ENCODE data around the gene PHLDB3. TPM values are rescaled to one million over a fixed set of nuclear protein-coding genes. Genes with fewer than 3 reads are reported as not detected.

Gene PHLDB3
- total RNA-seq, 2 experiments from 2014 or later, result 13.5 to 15.2 TPM

- Mint-ChIP-seq H3K36me3 (peaks cover 12% of the 10 kb centered on the region), H3K27me3 (no peaks in the 10 kb centered on the region), H3K4me1 (ENCODE audit: low read depth) (no peaks in the 10 kb centered on the region), H3K4me3 (no peak overlapping the region), H3K9me3 (no peaks in the 10 kb centered on the region), H3K27ac (no peak overlapping the region)
- POLR2A ChIA-PET, result interaction anchor here (0.7 to 0.8 kb wide), 2 partner anchors 9 to 31 kb away, joined by 3 read pairs; partner anchors contain the start of gene PHLDB3
- CTCF ChIA-PET, result interaction anchor here (1.5 kb wide), 1 partner anchor 24 kb away, joined by 4 read pairs; no protein-coding TSS in a partner anchor
- intact Hi-C loops (cut with micrococcal nuclease), result no loop called here
- no peak for DNase-seq
Observed at GRCh38 chr19:43495082-43495481, 9.5 kb downstream of the PHLDB3 start.

GRCh38 chr19:43490759-43491158, 13.8 kb downstream of the PHLDB3 start:
- H3K9me3 Mint-ChIP-seq, result no peaks in the 10 kb centered on the region
- H3K4me3 Mint-ChIP-seq, result no peak overlapping the region

GRCh38 chr19:43489979-43490599, 14.5 kb downstream of the PHLDB3 start:
- Mint-ChIP-seq H3K36me3 (peaks cover 3% of the 10 kb centered on the region), H3K9me3 (no peaks in the 10 kb centered on the region), H3K27me3 (no peaks in the 10 kb centered on the region), H3K27ac (no peak overlapping the region), H3K4me3 (no peak overlapping the region), H3K4me1 (ENCODE audit: low read depth) (peaks cover 3% of the 10 kb centered on the region)
- ChIA-PET CTCF (interaction anchor here (1.2 to 1.4 kb wide), 2 partner anchors 30 to 43 kb away, joined by 3 read pairs; no protein-coding TSS in a partner anchor), POLR2A (interaction anchor here (1.0 kb wide), 1 partner anchor 10 kb away, joined by 3 read pairs; no protein-coding TSS in a partner anchor)
- intact Hi-C loops (cut with micrococcal nuclease), result no loop called here
- no peak for DNase-seq

More at GRCh38 chr19:43490759-43491158, 13.8 kb downstream of the PHLDB3 start:
- Mint-ChIP-seq H3K27ac (no peak overlapping the region), H3K27me3 (no peaks in the 10 kb centered on the region), H3K4me1 (ENCODE audit: low read depth) (peaks cover 3% of the 10 kb centered on the region), H3K36me3 (peaks cover 4% of the 10 kb centered on the region)
- intact Hi-C loops (cut with micrococcal nuclease), result no loop called here
- ChIA-PET CTCF (interaction anchor here (1.2 to 1.4 kb wide), 2 partner anchors 29 to 44 kb away, joined by 3 read pairs; no protein-coding TSS in a partner anchor), POLR2A (interaction anchor here (1.0 kb wide), 1 partner anchor 10 kb away, joined by 3 read pairs; no protein-coding TSS in a partner anchor)
- DNase-seq, result no peak

GRCh38 chr19:43489310-43489709, 15.2 kb downstream of the PHLDB3 start:
- intact Hi-C loops (cut with micrococcal nuclease), result no loop called here
- CTCF ChIA-PET, result no interaction called here
- H3K9me3 Mint-ChIP-seq, result no peaks in the 10 kb centered on the region
- POLR2A ChIA-PET, result no interaction called here
- H3K4me3 Mint-ChIP-seq, result no peak overlapping the region
- DNase-seq, result no peak
- H3K36me3 Mint-ChIP-seq, result no peaks in the 10 kb centered on the region
- H3K27me3 Mint-ChIP-seq, result no peaks in the 10 kb centered on the region
- H3K27ac Mint-ChIP-seq, result no peak overlapping the region
- peaks cover 3% of the 10 kb centered on the region for H3K4me1 Mint-ChIP-seq (ENCODE audit: low read depth)

GRCh38 chr19:43488179-43488578, 16.4 kb downstream of the PHLDB3 start:
- no peak overlapping the region for H3K27ac Mint-ChIP-seq
- DNase-seq, result no peak
- intact Hi-C loops (cut with micrococcal nuclease), result no loop called here
- CTCF ChIA-PET, result no interaction called here
- H3K4me3 Mint-ChIP-seq, result no peak overlapping the region
- no peaks in the 10 kb centered on the region for H3K27me3 Mint-ChIP-seq
- no peaks in the 10 kb centered on the region for H3K36me3 Mint-ChIP-seq
- no peaks in the 10 kb centered on the region for H3K9me3 Mint-ChIP-seq
- POLR2A ChIA-PET, result no interaction called here
- peaks cover 3% of the 10 kb centered on the region for H3K4me1 Mint-ChIP-seq (ENCODE audit: low read depth)

- no peak for DNase-seq
- Mint-ChIP-seq H3K27ac (no peak overlapping the region), H3K36me3 (no peaks in the 10 kb centered on the region), H3K4me3 (no peak overlapping the region), H3K9me3 (no peaks in the 10 kb centered on the region), H3K4me1 (ENCODE audit: low read depth) (peaks cover 3% of the 10 kb centered on the region), H3K27me3 (no peaks in the 10 kb centered on the region)
- ChIA-PET POLR2A (no interaction called here), CTCF (no interaction called here)
- intact Hi-C loops (cut with micrococcal nuclease), result no loop called here
Observed at GRCh38 chr19:43486412-43486811, 18.1 kb downstream of the PHLDB3 start.

GRCh38 chr19:43485951-43486350, 18.6 kb downstream of the PHLDB3 start:
- no peak overlapping the region for H3K4me3 Mint-ChIP-seq
- no peaks in the 10 kb centered on the region for H3K27me3 Mint-ChIP-seq
- no peak overlapping the region for H3K27ac Mint-ChIP-seq
- peaks cover 3% of the 10 kb centered on the region for H3K4me1 Mint-ChIP-seq (ENCODE audit: low read depth)
- ChIA-PET POLR2A (no interaction called here), CTCF (no interaction called here)
- H3K9me3 Mint-ChIP-seq, result no peaks in the 10 kb centered on the region
- intact Hi-C loops (cut with micrococcal nuclease), result no loop called here
- H3K36me3 Mint-ChIP-seq, result no peaks in the 10 kb centered on the region
- no peak for DNase-seq

GRCh38 chr19:43483281-43483680, 21.3 kb downstream of the PHLDB3 start:
- intact Hi-C loops (cut with micrococcal nuclease), result no loop called here
- Mint-ChIP-seq H3K9me3 (no peaks in the 10 kb centered on the region), H3K36me3 (peaks cover 1% of the 10 kb centered on the region), H3K27me3 (no peaks in the 10 kb centered on the region), H3K4me1 (ENCODE audit: low read depth) (no peaks in the 10 kb centered on the region), H3K4me3 (no peak overlapping the region), H3K27ac (no peak overlapping the region)
- POLR2A ChIA-PET, result no interaction called here
- CTCF ChIA-PET, result interaction anchor here (1.4 kb wide), 2 partner anchors 8 to 36 kb away, joined by 4 to 6 read pairs; no protein-coding TSS in a partner anchor
- no peak for DNase-seq

GRCh38 chr19:43482193-43482592, 22.4 kb downstream of the PHLDB3 start:
- H3K9me3 Mint-ChIP-seq, result no peaks in the 10 kb centered on the region
- no peak overlapping the region for H3K4me3 Mint-ChIP-seq
- POLR2A ChIA-PET, result no interaction called here
- H3K4me1 Mint-ChIP-seq (ENCODE audit: low read depth), result no peaks in the 10 kb centered on the region
- H3K36me3 Mint-ChIP-seq, result peaks cover 1% of the 10 kb centered on the region
- CTCF ChIA-PET, result no interaction called here
- intact Hi-C loops (cut with micrococcal nuclease), result no loop called here
- no peak overlapping the region for H3K27ac Mint-ChIP-seq
- no peak for DNase-seq
- no peaks in the 10 kb centered on the region for H3K27me3 Mint-ChIP-seq

- H3K27ac Mint-ChIP-seq, result no peak overlapping the region
- H3K36me3 Mint-ChIP-seq, result peaks cover 3% of the 10 kb centered on the region
- DNase-seq, result no peak
- POLR2A ChIA-PET, result no interaction called here
- intact Hi-C loops (cut with micrococcal nuclease), result no loop called here
- no peaks in the 10 kb centered on the region for H3K4me1 Mint-ChIP-seq (ENCODE audit: low read depth)
- CTCF ChIA-PET, result no interaction called here
- no peaks in the 10 kb centered on the region for H3K9me3 Mint-ChIP-seq
- H3K4me3 Mint-ChIP-seq, result no peak overlapping the region
- H3K27me3 Mint-ChIP-seq, result no peaks in the 10 kb centered on the region
Observed at GRCh38 chr19:43481701-43482100, 22.8 kb downstream of the PHLDB3 start.

GRCh38 chr19:43480574-43480973, 24.0 kb downstream of the PHLDB3 start:
- Mint-ChIP-seq H3K9me3 (no peaks in the 10 kb centered on the region), H3K27me3 (no peaks in the 10 kb centered on the region)
- intact Hi-C loops (cut with micrococcal nuclease), result no loop called here

GRCh38 chr19:43479961-43480561, 24.5 kb downstream of the PHLDB3 start:
- Mint-ChIP-seq H3K4me3 (no peak overlapping the region), H3K27ac (no peak overlapping the region), H3K4me1 (ENCODE audit: low read depth) (peaks cover 6% of the 10 kb centered on the region), H3K9me3 (no peaks in the 10 kb centered on the region), H3K27me3 (no peaks in the 10 kb centered on the region), H3K36me3 (peaks cover 7% of the 10 kb centered on the region)
- ChIA-PET POLR2A (interaction anchor here (1.3 to 1.4 kb wide), 3 partner anchors 11 to 24 kb away, joined by 3 to 5 read pairs (median 3); no protein-coding TSS in a partner anchor), CTCF (interaction anchor here (1.1 to 1.2 kb wide), 2 partner anchors 33 to 39 kb away, joined by 3 to 4 read pairs; no protein-coding TSS in a partner anchor)
- DNase-seq, result no peak
- intact Hi-C loops (cut with micrococcal nuclease), result no loop called here

More at GRCh38 chr19:43480574-43480973, 24.0 kb downstream of the PHLDB3 start:
- POLR2A ChIA-PET, result interaction anchor here (1.3 to 1.4 kb wide), 3 partner anchors 10 to 23 kb away, joined by 3 to 5 read pairs (median 3); no protein-coding TSS in a partner anchor
- no peak for DNase-seq
- peaks cover 3% of the 10 kb centered on the region for H3K36me3 Mint-ChIP-seq
- peaks cover 3% of the 10 kb centered on the region for H3K4me1 Mint-ChIP-seq (ENCODE audit: low read depth)
- CTCF ChIA-PET, result interaction anchor here (1.1 to 1.2 kb wide), 2 partner anchors 33 to 39 kb away, joined by 3 to 4 read pairs; no protein-coding TSS in a partner anchor
- H3K4me3 Mint-ChIP-seq, result no peak overlapping the region
- no peak overlapping the region for H3K27ac Mint-ChIP-seq
